ENCODE results near the gene RBPJ. TPM values are rescaled to one million over a fixed set of nuclear protein-coding genes. Genes with fewer than 3 reads are reported as not detected.

Gene RBPJ
- total and polyA plus RNA-seq, 2 of the 8 experiments (the other 6 are each of a cell fraction or from before 2014, with no cell fraction given), result 65.5 to 217 TPM

DNA sequence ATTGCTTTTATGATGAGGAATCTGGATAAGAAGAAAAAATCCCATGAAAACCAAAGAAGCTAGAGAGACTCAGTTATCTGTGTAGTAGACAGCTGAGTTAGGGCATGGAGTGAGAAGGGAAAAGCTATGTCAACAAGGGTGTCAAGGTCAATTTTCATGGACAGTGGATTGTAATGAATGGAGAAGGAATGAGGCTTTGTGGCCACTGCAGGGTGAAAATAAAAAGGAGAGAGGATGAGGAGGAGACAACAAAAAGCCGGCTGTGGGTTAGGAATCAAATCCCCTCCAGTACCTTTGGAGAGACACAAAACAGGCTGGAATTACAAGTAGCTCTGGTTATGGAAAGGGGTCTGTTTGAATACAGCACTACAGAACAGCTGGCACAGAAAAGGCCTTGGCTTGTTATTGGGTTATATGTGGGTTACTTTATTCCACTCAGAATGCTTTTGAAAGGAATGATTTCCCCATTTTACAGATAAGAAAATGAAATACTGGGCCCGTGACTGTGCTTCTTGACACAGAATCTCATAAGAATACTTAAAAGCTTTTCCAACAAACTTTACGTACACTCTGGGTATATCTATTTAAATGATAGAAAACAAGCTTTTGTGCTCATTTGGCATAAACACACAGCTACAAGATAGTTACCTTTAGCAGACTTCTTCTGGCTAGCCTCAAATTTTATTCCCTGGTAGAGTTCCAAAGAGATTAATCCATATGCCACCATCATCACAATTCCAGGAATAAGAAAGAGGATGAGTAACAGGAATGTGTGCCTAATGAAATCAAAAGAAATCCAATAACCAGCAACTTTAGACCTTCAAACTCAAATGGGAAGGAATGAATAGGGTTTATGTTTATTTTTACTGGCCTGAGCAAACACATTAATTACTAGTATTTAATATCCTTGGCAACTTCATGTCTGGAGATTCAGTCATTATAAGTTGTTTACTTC lies 162.0 kb downstream of the RBPJ start (continued):
- TF ChIP-seq, protein P1, sequence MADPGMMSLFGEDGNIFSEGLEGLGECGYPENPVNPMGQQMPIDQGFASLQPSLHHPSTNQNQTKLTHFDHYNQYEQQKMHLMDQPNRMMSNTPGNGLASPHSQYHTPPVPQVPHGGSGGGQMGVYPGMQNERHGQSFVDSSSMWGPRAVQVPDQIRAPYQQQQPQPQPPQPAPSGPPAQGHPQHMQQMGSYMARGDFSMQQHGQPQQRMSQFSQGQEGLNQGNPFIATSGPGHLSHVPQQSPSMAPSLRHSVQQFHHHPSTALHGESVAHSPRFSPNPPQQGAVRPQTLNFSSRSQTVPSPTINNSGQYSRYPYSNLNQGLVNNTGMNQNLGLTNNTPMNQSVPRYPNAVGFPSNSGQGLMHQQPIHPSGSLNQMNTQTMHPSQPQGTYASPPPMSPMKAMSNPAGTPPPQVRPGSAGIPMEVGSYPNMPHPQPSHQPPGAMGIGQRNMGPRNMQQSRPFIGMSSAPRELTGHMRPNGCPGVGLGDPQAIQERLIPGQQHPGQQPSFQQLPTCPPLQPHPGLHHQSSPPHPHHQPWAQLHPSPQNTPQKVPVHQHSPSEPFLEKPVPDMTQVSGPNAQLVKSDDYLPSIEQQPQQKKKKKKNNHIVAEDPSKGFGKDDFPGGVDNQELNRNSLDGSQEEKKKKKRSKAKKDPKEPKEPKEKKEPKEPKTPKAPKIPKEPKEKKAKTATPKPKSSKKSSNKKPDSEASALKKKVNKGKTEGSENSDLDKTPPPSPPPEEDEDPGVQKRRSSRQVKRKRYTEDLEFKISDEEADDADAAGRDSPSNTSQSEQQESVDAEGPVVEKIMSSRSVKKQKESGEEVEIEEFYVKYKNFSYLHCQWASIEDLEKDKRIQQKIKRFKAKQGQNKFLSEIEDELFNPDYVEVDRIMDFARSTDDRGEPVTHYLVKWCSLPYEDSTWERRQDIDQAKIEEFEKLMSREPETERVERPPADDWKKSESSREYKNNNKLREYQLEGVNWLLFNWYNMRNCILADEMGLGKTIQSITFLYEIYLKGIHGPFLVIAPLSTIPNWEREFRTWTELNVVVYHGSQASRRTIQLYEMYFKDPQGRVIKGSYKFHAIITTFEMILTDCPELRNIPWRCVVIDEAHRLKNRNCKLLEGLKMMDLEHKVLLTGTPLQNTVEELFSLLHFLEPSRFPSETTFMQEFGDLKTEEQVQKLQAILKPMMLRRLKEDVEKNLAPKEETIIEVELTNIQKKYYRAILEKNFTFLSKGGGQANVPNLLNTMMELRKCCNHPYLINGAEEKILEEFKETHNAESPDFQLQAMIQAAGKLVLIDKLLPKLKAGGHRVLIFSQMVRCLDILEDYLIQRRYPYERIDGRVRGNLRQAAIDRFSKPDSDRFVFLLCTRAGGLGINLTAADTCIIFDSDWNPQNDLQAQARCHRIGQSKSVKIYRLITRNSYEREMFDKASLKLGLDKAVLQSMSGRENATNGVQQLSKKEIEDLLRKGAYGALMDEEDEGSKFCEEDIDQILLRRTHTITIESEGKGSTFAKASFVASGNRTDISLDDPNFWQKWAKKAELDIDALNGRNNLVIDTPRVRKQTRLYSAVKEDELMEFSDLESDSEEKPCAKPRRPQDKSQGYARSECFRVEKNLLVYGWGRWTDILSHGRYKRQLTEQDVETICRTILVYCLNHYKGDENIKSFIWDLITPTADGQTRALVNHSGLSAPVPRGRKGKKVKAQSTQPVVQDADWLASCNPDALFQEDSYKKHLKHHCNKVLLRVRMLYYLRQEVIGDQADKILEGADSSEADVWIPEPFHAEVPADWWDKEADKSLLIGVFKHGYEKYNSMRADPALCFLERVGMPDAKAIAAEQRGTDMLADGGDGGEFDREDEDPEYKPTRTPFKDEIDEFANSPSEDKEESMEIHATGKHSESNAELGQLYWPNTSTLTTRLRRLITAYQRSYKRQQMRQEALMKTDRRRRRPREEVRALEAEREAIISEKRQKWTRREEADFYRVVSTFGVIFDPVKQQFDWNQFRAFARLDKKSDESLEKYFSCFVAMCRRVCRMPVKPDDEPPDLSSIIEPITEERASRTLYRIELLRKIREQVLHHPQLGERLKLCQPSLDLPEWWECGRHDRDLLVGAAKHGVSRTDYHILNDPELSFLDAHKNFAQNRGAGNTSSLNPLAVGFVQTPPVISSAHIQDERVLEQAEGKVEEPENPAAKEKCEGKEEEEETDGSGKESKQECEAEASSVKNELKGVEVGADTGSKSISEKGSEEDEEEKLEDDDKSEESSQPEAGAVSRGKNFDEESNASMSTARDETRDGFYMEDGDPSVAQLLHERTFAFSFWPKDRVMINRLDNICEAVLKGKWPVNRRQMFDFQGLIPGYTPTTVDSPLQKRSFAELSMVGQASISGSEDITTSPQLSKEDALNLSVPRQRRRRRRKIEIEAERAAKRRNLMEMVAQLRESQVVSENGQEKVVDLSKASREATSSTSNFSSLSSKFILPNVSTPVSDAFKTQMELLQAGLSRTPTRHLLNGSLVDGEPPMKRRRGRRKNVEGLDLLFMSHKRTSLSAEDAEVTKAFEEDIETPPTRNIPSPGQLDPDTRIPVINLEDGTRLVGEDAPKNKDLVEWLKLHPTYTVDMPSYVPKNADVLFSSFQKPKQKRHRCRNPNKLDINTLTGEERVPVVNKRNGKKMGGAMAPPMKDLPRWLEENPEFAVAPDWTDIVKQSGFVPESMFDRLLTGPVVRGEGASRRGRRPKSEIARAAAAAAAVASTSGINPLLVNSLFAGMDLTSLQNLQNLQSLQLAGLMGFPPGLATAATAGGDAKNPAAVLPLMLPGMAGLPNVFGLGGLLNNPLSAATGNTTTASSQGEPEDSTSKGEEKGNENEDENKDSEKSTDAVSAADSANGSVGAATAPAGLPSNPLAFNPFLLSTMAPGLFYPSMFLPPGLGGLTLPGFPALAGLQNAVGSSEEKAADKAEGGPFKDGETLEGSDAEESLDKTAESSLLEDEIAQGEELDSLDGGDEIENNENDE (IDR thresholded peaks at IDR 0.05; ENCODE audit: insufficient replicate concordance, low read length), result no peak
- TF ChIP-seq PHF8 (conservative IDR thresholded peaks at IDR 0.05; ENCODE audit: low read depth, low read length) (no peak), JUN (IDR thresholded peaks at IDR 0.05; ENCODE audit: low read depth, low read length) (no peak), SIN3A (conservative IDR thresholded peaks at IDR 0.05 in 1 of 2, IDR thresholded peaks at IDR 0.05 in 1 of 2; ENCODE audit: low read depth in 1 of 2, low read length in 2 of 2) (no peak), GTF2F1 (IDR thresholded peaks at IDR 0.05; ENCODE audit: borderline replicate concordance, low read depth, low read length) (no peak), EGR1 (IDR thresholded peaks at IDR 0.05; ENCODE audit: borderline replicate concordance, low read depth, low read length) (no peak)
- TF ChIP-seq, protein P2, sequence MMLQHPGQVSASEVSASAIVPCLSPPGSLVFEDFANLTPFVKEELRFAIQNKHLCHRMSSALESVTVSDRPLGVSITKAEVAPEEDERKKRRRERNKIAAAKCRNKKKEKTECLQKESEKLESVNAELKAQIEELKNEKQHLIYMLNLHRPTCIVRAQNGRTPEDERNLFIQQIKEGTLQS (IDR thresholded peaks at IDR 0.05; ENCODE audit: insufficient read depth, low read depth, low read length), result no peak

Data from H1 (cell line).